ACC112 (cell line): Measurements from ENCODE around the gene MLN.

Experiments used
- H2AFZ ChIP-seq: fragments of 200-600 bp; sonication (generic); one replicate; pipeline ENCODE4 v1.6.0; 2017; ENCODE audit warnings: antibody characterized with exemption, low read length; ENCODE audit not compliant: unreplicated experiment
- H3K27ac ChIP-seq: fragments of 200-600 bp; sonication (generic); 2 replicates; pipeline ENCODE4 v1.5.1; 2014; ENCODE audit warnings: low read depth, mild to moderate bottlenecking, antibody characterized with exemption, low read length, moderate library complexity
- H3K27me3 ChIP-seq: fragments of 200-600 bp; sonication (generic); 2 replicates; pipeline ENCODE4 v1.6.1; 2014; ENCODE audit warnings: mild to moderate bottlenecking, antibody characterized with exemption, low read length, moderate library complexity, mixed read lengths; ENCODE audit not compliant: insufficient read depth
- H3K36me3 ChIP-seq: fragments of 200-600 bp; sonication (generic); 2 replicates; pipeline ENCODE4 v1.6.1; 2016; ENCODE audit warnings: mild to moderate bottlenecking, antibody characterized with exemption, low read length, moderate library complexity, mixed read lengths; ENCODE audit not compliant: insufficient read depth
- H3K4me1 ChIP-seq: fragments of 200-600 bp; sonication (generic); one replicate; pipeline ENCODE4 v1.6.1; 2016; ENCODE audit warnings: low read length, mixed read lengths; ENCODE audit not compliant: insufficient read depth, unreplicated experiment, control insufficient read depth
- H3K4me3 ChIP-seq: fragments of 200-600 bp; sonication (generic); 2 replicates; pipeline ENCODE4 v1.5.1; 2014; ENCODE audit warnings: mild to moderate bottlenecking, low read depth, low read length
- H3K79me2 ChIP-seq: fragments of 200-600 bp; sonication (generic); one replicate; pipeline ENCODE4 v1.6.0; 2016; ENCODE audit warnings: low read length; ENCODE audit not compliant: control insufficient read depth, unreplicated experiment, insufficient read depth

The MLN gene

GRCh38 chr6:33824461-33825154 lies 20.8 kb upstream of the MLN start:
- Histone ChIP-seq H3K4me3 (no peak overlapping the region), H3K36me3 (no peaks in the 10 kb centered on the region), H3K79me2 (no peaks in the 10 kb centered on the region), H2AFZ (peak overlapping the region; percentile 67), H3K27ac (no peak overlapping the region), H3K27me3 (no peaks in the 10 kb centered on the region), H3K4me1 (peaks cover 11% of the 10 kb centered on the region)

- Histone ChIP-seq H3K36me3 (no peaks in the 10 kb centered on the region), H3K4me3 (no peak overlapping the region), H3K4me1 (peaks cover 11% of the 10 kb centered on the region), H3K79me2 (no peaks in the 10 kb centered on the region), H2AFZ (no peak overlapping the region), H3K27me3 (no peaks in the 10 kb centered on the region), H3K27ac (no peak overlapping the region)
Measured at GRCh38 chr6:33823806-33824205, 20.0 kb upstream of the MLN start.

GRCh38 chr6:33822575-33823395 lies 19.0 kb upstream of the MLN start:
- Histone ChIP-seq H3K79me2 (no peaks in the 10 kb centered on the region), H3K4me1 (peaks cover 11% of the 10 kb centered on the region), H3K4me3 (no peak overlapping the region), H2AFZ (no peak overlapping the region), H3K27me3 (peaks cover 9% of the 10 kb centered on the region; the same call in 1 of the 2 replicates), H3K27ac (no peak overlapping the region), H3K36me3 (no peaks in the 10 kb centered on the region)

GRCh38 chr6:33820784-33821520 lies 17.1 kb upstream of the MLN start:
- Histone ChIP-seq H3K79me2 (no peaks in the 10 kb centered on the region), H3K4me3 (no peak overlapping the region), H3K4me1 (peaks cover 11% of the 10 kb centered on the region), H3K36me3 (no peaks in the 10 kb centered on the region), H3K27ac (no peak overlapping the region), H2AFZ (no peak overlapping the region), H3K27me3 (peaks cover 22% of the 10 kb centered on the region; the same call in 1 of the 2 replicates)

GRCh38 chr6:33820243-33820642 lies 16.4 kb upstream of the MLN start:
- H3K4me1 ChIP-seq, result peaks cover 11% of the 10 kb centered on the region
- no peak overlapping the region for H3K27ac ChIP-seq
- H3K4me3 ChIP-seq, result no peak overlapping the region
- H3K36me3 ChIP-seq, result no peaks in the 10 kb centered on the region
- H2AFZ ChIP-seq, result no peak overlapping the region
- H3K27me3 ChIP-seq, result peaks cover 29% of the 10 kb centered on the region
- no peaks in the 10 kb centered on the region for H3K79me2 ChIP-seq

GRCh38 chr6:33819021-33819420 lies 15.2 kb upstream of the MLN start:
- H3K27me3 ChIP-seq, result peaks cover 39% of the 10 kb centered on the region
- no peak overlapping the region for H2AFZ ChIP-seq
- no peaks in the 10 kb centered on the region for H3K36me3 ChIP-seq
- H3K27ac ChIP-seq, result no peak overlapping the region
- no peaks in the 10 kb centered on the region for H3K79me2 ChIP-seq
- H3K4me1 ChIP-seq, result peaks cover under 1% of the 10 kb centered on the region
- no peak overlapping the region for H3K4me3 ChIP-seq

GRCh38 chr6:33818293-33818692 lies 14.5 kb upstream of the MLN start:
- no peak overlapping the region for H3K27ac ChIP-seq
- no peaks in the 10 kb centered on the region for H3K36me3 ChIP-seq
- H3K27me3 ChIP-seq, result peaks cover 45% of the 10 kb centered on the region
- H3K79me2 ChIP-seq, result no peaks in the 10 kb centered on the region
- H3K4me3 ChIP-seq, result no peak overlapping the region
- H2AFZ ChIP-seq, result no peak overlapping the region
- no peaks in the 10 kb centered on the region for H3K4me1 ChIP-seq

- Histone ChIP-seq H3K27me3 (peaks cover 48% of the 10 kb centered on the region), H3K36me3 (no peaks in the 10 kb centered on the region)
Measured at GRCh38 chr6:33817489-33817888, 13.7 kb upstream of the MLN start.

GRCh38 chr6:33816911-33817310 lies 13.1 kb upstream of the MLN start:
- no peaks in the 10 kb centered on the region for H3K79me2 ChIP-seq
- no peaks in the 10 kb centered on the region for H3K4me1 ChIP-seq
- H3K27me3 ChIP-seq, result peaks cover 53% of the 10 kb centered on the region
- no peak overlapping the region for H3K27ac ChIP-seq
- no peak overlapping the region for H3K4me3 ChIP-seq
- no peak overlapping the region for H2AFZ ChIP-seq
- H3K36me3 ChIP-seq, result no peaks in the 10 kb centered on the region

More at GRCh38 chr6:33817489-33817888, 13.7 kb upstream of the MLN start:
- H3K27ac ChIP-seq, result no peak overlapping the region
- no peak overlapping the region for H2AFZ ChIP-seq
- no peak overlapping the region for H3K4me3 ChIP-seq
- H3K4me1 ChIP-seq, result no peaks in the 10 kb centered on the region
- H3K79me2 ChIP-seq, result no peaks in the 10 kb centered on the region

GRCh38 chr6:33815854-33816253 lies 12.1 kb upstream of the MLN start:
- H3K27ac ChIP-seq, result no peak overlapping the region
- no peaks in the 10 kb centered on the region for H3K4me1 ChIP-seq
- H3K27me3 ChIP-seq, result peaks cover 64% of the 10 kb centered on the region
- no peaks in the 10 kb centered on the region for H3K36me3 ChIP-seq
- no peak overlapping the region for H3K4me3 ChIP-seq
- no peaks in the 10 kb centered on the region for H3K79me2 ChIP-seq
- H2AFZ ChIP-seq, result no peak overlapping the region
